PC-3 (cell line): Measurements from ENCODE around the gene GSTP1. TPM values are rescaled to one million over a fixed set of nuclear protein-coding genes. Genes with fewer than 3 reads are reported as not detected.

ENCODE experiments used
- ATAC-seq: fragments of 200-7000 bp; cut with Tn5 transposase; 2 replicates; pipeline ENCODE4 v1.9.1; 2020; ENCODE audit warnings: mild to moderate bottlenecking, moderate library complexity
- BruUV-seq: library from RNA; stranded (reverse); fragments of 400-500 nt; replicated peaks from 2 replicates; lab custom pipeline; 2021; lab: Mats Ljungman, UMichigan
- CTCF ChIA-PET: fragments of 300-600 bp; sonication (Branson Sonifier 250); formaldehyde crosslinking; loops from one replicate; lab custom pipeline; 2022; ENCODE audit warnings: antibody characterized with exemption; lab: Charles Lee
- POLR2A ChIA-PET: fragments of 300-600 bp; sonication (Branson Sonifier 250); formaldehyde crosslinking; loops from one replicate; lab custom pipeline; 2022; ENCODE audit warnings: antibody characterized with exemption; ENCODE audit not compliant: unreplicated experiment; lab: Charles Lee
- DNase-seq: peaks from one replicate; pipeline ENCODE4 v3.0.0-alpha.2; 2015
- H2AFZ ChIP-seq: fragments of 300-600 bp; sonication (generic); 2 replicates; pipeline ENCODE4 v1.6.0; 2016; ENCODE audit warnings: antibody characterized with exemption, low read length
- H3F3A ChIP-seq: fragments of 300-600 bp; sonication (generic); one replicate; pipeline ENCODE4 v1.6.0; 2017; ENCODE audit warnings: antibody characterized with exemption, low read length, control low read depth, mild to moderate bottlenecking; ENCODE audit not compliant: unreplicated experiment
- H3K27ac ChIP-seq: fragments of 300-600 bp; sonication (generic); 2 replicates; pipeline ENCODE4 v1.5.1; 2016; ENCODE audit warnings: mild to moderate bottlenecking, low read length
- H3K27me3 ChIP-seq: fragments of 300-600 bp; sonication (generic); 2 replicates; pipeline ENCODE4 v1.6.1; 2016; ENCODE audit warnings: low read length, mixed read lengths
- H3K36me3 ChIP-seq: fragments of 300-600 bp; sonication (generic); 2 replicates; pipeline ENCODE4 v1.6.1; 2016; ENCODE audit warnings: low read depth, mixed run types, low read length, mixed read lengths
- H3K4me1 ChIP-seq: fragments of 300-600 bp; sonication (generic); 2 replicates; pipeline ENCODE4 v1.5.1; 2016; ENCODE audit warnings: low read length; ENCODE audit not compliant: insufficient read depth
- H3K4me2 ChIP-seq: fragments of 300-600 bp; sonication (generic); 2 replicates; pipeline ENCODE4 v1.6.0; 2016; ENCODE audit warnings: low read length
- H3K4me3 ChIP-seq: fragments of 300-600 bp; sonication (generic); 2 replicates; pipeline ENCODE4 v1.5.1; 2016; ENCODE audit warnings: mild to moderate bottlenecking, low read length, mixed read lengths
- H3K79me2 ChIP-seq: fragments of 300-600 bp; sonication (generic); 2 replicates; pipeline ENCODE4 v1.6.1; 2017; ENCODE audit warnings: low read length, mixed read lengths
- H3K9ac ChIP-seq: fragments of 300-600 bp; sonication (generic); 2 replicates; pipeline ENCODE4 v1.6.0; 2016; ENCODE audit warnings: mild to moderate bottlenecking, low read length
- H3K9me2 ChIP-seq: fragments of 300-600 bp; sonication (generic); replicated peaks from 2 replicates; pipeline ENCODE4 v1.6.1; 2016; ENCODE audit warnings: mixed run types, low read length, mixed read lengths
- H3K9me3 ChIP-seq: fragments of 300-600 bp; sonication (generic); 2 replicates; pipeline ENCODE4 v1.6.1; 2016; ENCODE audit warnings: low read length, mixed read lengths
- H4K20me1 ChIP-seq: fragments of 300-600 bp; sonication (generic); 2 replicates; pipeline ENCODE4 v1.6.1; 2016; ENCODE audit warnings: low read length, mixed read lengths
- CTCF ChIP-seq: fragments of 300-600 bp; sonication (generic); conservative IDR thresholded peaks from 2 replicates; pipeline ENCODE4 v1.5.1; 2017; ENCODE audit warnings: antibody characterized with exemption, low read depth, mild to moderate bottlenecking, low read length
- EZH2 ChIP-seq: fragments of 300-600 bp; sonication (generic); IDR thresholded peaks from one replicate; pipeline ENCODE4 v1.6.1; 2017; ENCODE audit warnings: antibody characterized with exemption, mild to moderate bottlenecking, low read length; ENCODE audit not compliant: unreplicated experiment
- EZH2phosphoT487 ChIP-seq: fragments of 300-600 bp; sonication (generic); IDR thresholded peaks from 2 replicates; pipeline ENCODE4 v1.6.1; 2018; ENCODE audit warnings: mild to moderate bottlenecking, antibody characterized with exemption, low read length, borderline replicate concordance
- intact Hi-C: fragments of 100-400 bp; cut with micrococcal nuclease; formaldehyde crosslinking; loops from 2 replicates; pipeline ENCODE4 v1.9.0; 2023
- total RNA-seq: library from RNA; depleted of rRNA; stranded (reverse); fragments of >200 nt; gene quantifications from 2 replicates; pipeline ENCODE4 v1.2.3, GENCODE V29; 2014

GSTP1 gene
- total RNA-seq, 1 experiment from 2014 or later = 1,154 TPM

- ATAC-seq = no peak
- Histone ChIP-seq H3K36me3 (peaks cover 2% of the 10 kb centered on the region; the same call in 1 of the 2 replicates), H3K27me3 (no peaks in the 10 kb centered on the region), H3K9me3 (no peaks in the 10 kb centered on the region), H3K4me2 (no peak overlapping the region), H3K9ac (no peak overlapping the region), H4K20me1 (no peaks in the 10 kb centered on the region), H3K79me2 (no peaks in the 10 kb centered on the region), H3K27ac (no peak overlapping the region), H3K4me1 (no peaks in the 10 kb centered on the region), H3K4me3 (no peak overlapping the region), H2AFZ (no peak overlapping the region), H3F3A (no peaks in the 10 kb centered on the region), H3K9me2 (no peaks in the 10 kb centered on the region)
- no peak for TF ChIP-seq EZH2
- TF ChIP-seq CTCF = no peak
- TF ChIP-seq EZH2phosphoT487 = no peak
- CTCF ChIA-PET = no interaction called here
- intact Hi-C loops = no loop called here
- POLR2A ChIA-PET = interaction anchor here (0.7 kb wide), 1 partner anchor 196 kb away, joined by 7 read pairs; no protein-coding TSS in a partner anchor
- no TSS peak for BruUV-seq
- DNase-seq = no peak
These were observed 9.4 kb downstream of the GSTP1 start for GRCh38 chr11:67592880-67593564.

- CTCF ChIA-PET = no interaction called here
These were observed 9.9 kb downstream of the GSTP1 start for GRCh38 chr11:67593565-67593905.

More at GRCh38 chr11:67593565-67593905, 9.9 kb downstream of the GSTP1 start:
- Histone ChIP-seq H3K4me2 (no peak overlapping the region), H3F3A (no peaks in the 10 kb centered on the region), H2AFZ (no peak overlapping the region), H3K9me2 (no peaks in the 10 kb centered on the region), H3K27me3 (no peaks in the 10 kb centered on the region; the same call in 1 of the 2 replicates), H3K36me3 (no peaks in the 10 kb centered on the region), H3K9ac (no peak overlapping the region), H3K9me3 (no peaks in the 10 kb centered on the region), H3K27ac (no peak overlapping the region), H3K79me2 (no peaks in the 10 kb centered on the region), H4K20me1 (no peaks in the 10 kb centered on the region), H3K4me3 (no peak overlapping the region), H3K4me1 (no peaks in the 10 kb centered on the region)
- intact Hi-C loops = no loop called here
- no peak for DNase-seq
- POLR2A ChIA-PET = no interaction called here
- no peak for ATAC-seq
- TF ChIP-seq CTCF (no peak), EZH2 (no peak), EZH2phosphoT487 (no peak)
- BruUV-seq = no TSS peak
